Activated gamma-delta T cell treated with anti-CD3 and anti-CD28 coated beads, Interleukin-2, amount 50 U/mL, for 16 hours (primary cell): ENCODE results near the gene HOXC6.
"Not testable (repeated sequence)": the region's sequence is repeated elsewhere in the genome, so short reads cannot be mapped to it uniquely, and the experiment has no call there.

Experiments
- DNase-seq: peaks from one replicate; pipeline ENCODE4 v3.0.0-alpha.2; 2020; ENCODE audit warnings: low read depth

The HOXC6 gene

GRCh38 chr12:54058128-54058768 lies 30.0 kb downstream of the HOXC6 start:
- DNase-seq = no peak

GRCh38 chr12:54059668-54060067 lies 31.4 kb downstream of the HOXC6 start:
- DNase-seq = no peak

- DNase-seq = no peak
Observed at GRCh38 chr12:54060174-54060974, 32.1 kb downstream of the HOXC6 start.

GRCh38 chr12:54060975-54061778 lies 32.9 kb downstream of the HOXC6 start:
- DNase-seq = no peak

- no peak for DNase-seq
Observed at GRCh38 chr12:54065677-54066076, 37.4 kb downstream of the HOXC6 start.

GRCh38 chr12:54066408-54066807 lies 38.2 kb downstream of the HOXC6 start:
- DNase-seq = no peak

GRCh38 chr12:54068418-54069070 lies 40.3 kb downstream of the HOXC6 start:
- no peak for DNase-seq

GRCh38 chr12:54071942-54072341 lies 43.7 kb downstream of the HOXC6 start:
- DNase-seq = no peak

- DNase-seq = no peak
Observed at GRCh38 chr12:54074308-54074707, 46.1 kb downstream of the HOXC6 start.

GRCh38 chr12:54075409-54075808 lies 47.2 kb downstream of the HOXC6 start:
- DNase-seq = no peak

GRCh38 chr12:54075974-54076373 lies 47.7 kb downstream of the HOXC6 start:
- DNase-seq = no peak

- not testable (repeated sequence) for DNase-seq
Observed at GRCh38 chr12:54077843-54078242, 49.6 kb downstream of the HOXC6 start.

GRCh38 chr12:54079115-54079514 lies 50.9 kb downstream of the HOXC6 start:
- DNase-seq = not testable (repeated sequence)
